Ishikawa (cell line): Measurements from ENCODE around the gene TBL1X.

Experiments
- CEBPB ChIP-seq: IDR thresholded peaks from 2 replicates; pipeline ENCODE4 v1.6.1; 2012
- CREB1 ChIP-seq: IDR thresholded peaks from 2 replicates; pipeline ENCODE4 v1.6.1; 2012; ENCODE audit warnings: low read depth
- EGR1 ChIP-seq: IDR thresholded peaks from 2 replicates; pipeline ENCODE4 v1.6.1; 2012
- EP300 ChIP-seq: IDR thresholded peaks from 2 replicates; pipeline ENCODE4 v1.6.1; 2012; ENCODE audit warnings: borderline replicate concordance
- FOXM1 ChIP-seq: IDR thresholded peaks from 2 replicates; pipeline ENCODE4 v1.6.1; 2012; ENCODE audit warnings: low read depth, borderline replicate concordance
- NFIC ChIP-seq: IDR thresholded peaks from 2 replicates; pipeline ENCODE4 v1.6.1; 2012
- RAD21 ChIP-seq: IDR thresholded peaks from 2 replicates; pipeline ENCODE4 v1.6.1; 2012; ENCODE audit warnings: low read depth
- REST ChIP-seq: IDR thresholded peaks from 2 replicates; pipeline ENCODE4 v1.6.1; 2012; ENCODE audit warnings: low read depth, mild to moderate bottlenecking
- TAF1 ChIP-seq: IDR thresholded peaks from 2 replicates; pipeline ENCODE4 v1.6.1; 2012; ENCODE audit warnings: low read depth, mild to moderate bottlenecking
- TCF12 ChIP-seq: IDR thresholded peaks from 2 replicates; pipeline ENCODE4 v1.6.1; 2012; ENCODE audit warnings: low read depth
- TEAD4 ChIP-seq: IDR thresholded peaks from 2 replicates; pipeline ENCODE4 v1.6.1; 2012
- USF1 ChIP-seq: IDR thresholded peaks from 2 replicates; pipeline ENCODE4 v1.6.1; 2012
- YY1 ChIP-seq: IDR thresholded peaks from 2 replicates; pipeline ENCODE4 v1.6.1; 2012; ENCODE audit warnings: low read depth
- ZBTB7A ChIP-seq: IDR thresholded peaks from 2 replicates; pipeline ENCODE4 v1.6.1; 2012; ENCODE audit warnings: low read depth
- TF ChIP-seq, protein P1 (sequence below): IDR thresholded peaks from 2 replicates; pipeline ENCODE4 v1.6.1; 2012

TBL1X gene

DNA sequence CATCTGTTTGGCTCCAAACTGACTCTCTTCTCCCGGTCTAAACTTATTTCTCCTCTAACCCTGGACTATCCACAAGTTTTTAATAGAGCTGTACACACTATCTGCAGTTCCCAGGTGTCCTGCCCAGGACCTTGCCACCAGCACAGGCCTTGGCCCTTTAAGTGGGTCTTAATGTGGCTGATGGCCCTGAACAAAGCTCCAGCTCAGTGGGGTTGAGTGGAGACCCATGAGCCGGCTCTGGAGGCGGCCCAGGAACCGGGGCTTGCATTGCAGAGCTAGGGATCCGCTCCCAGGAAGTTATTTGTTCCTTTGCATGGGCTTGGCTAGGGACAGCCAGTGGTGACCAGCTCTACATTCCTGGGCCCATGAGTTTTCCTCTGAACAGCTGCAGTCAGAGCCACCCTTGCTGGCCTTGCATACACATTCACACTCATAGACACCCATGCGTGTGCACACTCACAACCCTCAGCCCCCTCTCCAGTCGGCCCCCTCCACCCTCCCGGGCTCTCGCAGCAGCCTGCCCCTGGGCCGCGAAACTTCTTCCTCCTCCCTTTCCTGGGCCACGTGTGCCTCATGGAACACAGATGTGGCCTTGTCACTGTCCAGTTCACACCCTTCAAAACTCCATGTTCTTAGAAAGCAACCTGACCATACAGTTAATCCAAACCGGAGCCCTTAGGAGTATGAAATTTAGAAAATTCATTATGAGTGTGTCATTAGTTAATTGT, 242.6 kb downstream of the TBL1X start:
- TF ChIP-seq USF1 (no peak), REST (no peak), TEAD4 (no peak), RAD21 (no peak), TCF12 (no peak), TAF1 (no peak), ZBTB7A (no peak), CEBPB (no peak), YY1 (no peak), EP300 (no peak), EGR1 (no peak), FOXM1 (no peak), CREB1 (no peak), NFIC (no peak)
- TF ChIP-seq, protein P1, sequence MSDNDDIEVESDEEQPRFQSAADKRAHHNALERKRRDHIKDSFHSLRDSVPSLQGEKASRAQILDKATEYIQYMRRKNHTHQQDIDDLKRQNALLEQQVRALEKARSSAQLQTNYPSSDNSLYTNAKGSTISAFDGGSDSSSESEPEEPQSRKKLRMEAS: no peak

DNA sequence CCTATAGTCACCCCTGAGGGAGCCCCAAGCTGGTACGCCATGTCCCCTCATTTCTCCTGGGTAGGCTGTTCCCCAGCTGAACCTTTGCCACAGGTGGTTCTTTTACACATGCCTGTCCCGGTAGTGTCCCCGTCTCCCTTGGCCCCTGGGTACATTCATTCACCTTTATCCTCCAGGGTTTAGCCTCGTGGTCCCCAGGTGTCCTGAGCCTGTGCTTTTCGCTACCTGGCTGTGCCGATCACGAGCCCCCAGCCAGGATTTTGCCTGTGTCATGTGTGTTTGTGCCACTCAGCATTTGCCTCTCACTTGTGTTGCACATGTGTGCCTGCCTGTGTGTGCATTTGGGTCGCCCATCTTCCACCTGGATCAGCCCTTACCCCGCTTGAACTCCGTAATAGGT, 243.2 kb downstream of the TBL1X start:
- no peak for TF ChIP-seq FOXM1
- TF ChIP-seq REST: no peak
- no peak for TF ChIP-seq EP300
- no peak for TF ChIP-seq EGR1
- TF ChIP-seq TEAD4: no peak
- TF ChIP-seq RAD21: no peak
- TF ChIP-seq TCF12: no peak
- no peak for TF ChIP-seq CREB1
- no peak for TF ChIP-seq TAF1
- TF ChIP-seq USF1: no peak
- TF ChIP-seq CEBPB: no peak
- no peak for TF ChIP-seq YY1
- TF ChIP-seq NFIC: no peak
- no peak for TF ChIP-seq ZBTB7A
- TF ChIP-seq, protein P1: no peak

- no peak for TF ChIP-seq EP300
- TF ChIP-seq RAD21: peak; percentile 84
- TF ChIP-seq TEAD4: no peak
These were observed 244.2 kb downstream of the TBL1X start for GRCh38 chrX:9708923-9709553.

DNA sequence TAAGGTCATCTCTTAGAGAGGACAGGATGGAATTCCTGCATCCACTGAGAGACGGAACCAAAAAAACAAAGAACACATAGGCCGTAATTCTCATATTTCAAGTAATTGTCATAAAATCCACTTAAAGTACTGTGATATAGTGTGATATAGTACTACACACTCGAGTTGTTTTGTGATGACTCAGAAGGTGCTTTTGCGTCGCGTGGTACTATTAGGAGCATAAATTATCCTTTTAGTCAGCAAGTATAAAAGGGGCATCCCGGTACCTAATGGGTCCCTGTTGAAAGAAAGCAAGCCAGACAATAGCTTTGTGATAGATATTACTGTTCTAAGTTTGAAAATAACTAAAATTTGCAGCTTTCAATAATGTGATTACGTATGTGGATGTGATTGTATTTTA, 245.5 kb downstream of the TBL1X start:
- TF ChIP-seq TEAD4 (no peak), RAD21 (no peak), NFIC (no peak), EP300 (no peak), USF1 (no peak), REST (no peak), ZBTB7A (no peak), CREB1 (no peak)
